Measurements from ENCODE around the gene SFT2D1. TPM values are rescaled to one million over a fixed set of nuclear protein-coding genes. Genes with fewer than 3 reads are reported as not detected.

The SFT2D1 gene
- total and polyA plus RNA-seq, 9 of the 15 experiments (the other 6 are each of a cell fraction or from before 2014, with no cell fraction given): 54.4 to 140 (median 74.6) TPM

- no TSS peak for BruUV-seq (replicated peaks)
- H3K4me2 ChIP-seq (ENCODE audit: insufficient read depth, low read length): peak overlapping the region; percentile 98
- H3K27ac ChIP-seq (ENCODE audit: extremely low read depth, low read depth, low read length): peak overlapping the region; percentile 96
- FAIRE-seq (peak; percentile 56), DNase-seq (ENCODE audit: extremely low read depth in 1 of 4, low spot score in 3 of 4) (no peak), ATAC-seq (no peak)
- peak overlapping the region; percentile 96 to 98; a peak in 3 of 4 replicates for H3K9ac ChIP-seq (ENCODE audit: insufficient read depth in 1 of 2, low read depth in 2 of 2, low read length in 2 of 2)
- H2AFZ ChIP-seq (ENCODE audit: low read depth, low read length): peak overlapping the region; percentile 100
- H3K9me3 ChIP-seq (replicated peaks; ENCODE audit: control insufficient read depth, insufficient read depth, low read depth, low read length): no peaks in the 10 kb centered on the region
- intact Hi-C loops (cut with micrococcal nuclease) (loop anchor here (2.0 kb wide), 1 partner anchor 40 kb away; the partner anchor contains the start of gene MPC1), in situ Hi-C loops (cut with MboI) (no loop called here)
- H3K9me1 ChIP-seq (ENCODE audit: control insufficient read depth, insufficient read depth, low read length): peaks cover 17% of the 10 kb centered on the region
- peaks cover 26% of the 10 kb centered on the region for H3K36me3 ChIP-seq (ENCODE audit: control insufficient read depth, insufficient read depth, low read length)
- ChIA-PET CTCF (ENCODE audit: low intra/inter-chr PET ratio) (no interaction called here), POLR2A (interaction anchor here (0.5 to 1.8 kb wide), 4 partner anchors 12 to 520 kb away, joined by 3 to 9 read pairs (median 4); no protein-coding TSS in a partner anchor)
- peak overlapping the region; percentile 98 for H3K4me3 ChIP-seq
- H3K27me3 ChIP-seq (ENCODE audit: control insufficient read depth in 2 of 2, insufficient read depth in 2 of 2, low read length in 2 of 2): no peaks in the 10 kb centered on the region
- peaks cover 53% of the 10 kb centered on the region for H3K79me2 ChIP-seq (ENCODE audit: control insufficient read depth, insufficient read depth, low read length)
- H3K4me1 ChIP-seq (replicated peaks in 1 of 2; ENCODE audit: control insufficient read depth in 2 of 2, insufficient read depth in 2 of 2, low read length in 2 of 2): peaks cover 10 to 18% of the 10 kb centered on the region in 2 experiments; a peak in 4 of 5 replicates
- H4K20me1 ChIP-seq (replicated peaks; ENCODE audit: control insufficient read depth, insufficient read depth, low read length): peaks cover 14% of the 10 kb centered on the region; the same call in 1 of the 2 replicates
- WGBS (ENCODE audit: insufficient coverage, low coverage, missing lambda C conversion rate): 7% methylated on average over 3 of the region's 3 CpGs
- no peak for TF ChIP-seq TCF15 (CRISPR knock-in tag; IDR thresholded peaks at IDR 0.05)
- TF ChIP-seq ZNF655 (CRISPR knock-in tag; IDR thresholded peaks at IDR 0.05): no peak
- 0 out of 2 replicates have a peak, but pooled peaks have one; percentile 24 for TF ChIP-seq KLF6 (CRISPR knock-in tag; IDR thresholded peaks at IDR 0.05; ENCODE audit: borderline replicate concordance)
- no peak for TF ChIP-seq MCM3 (IDR thresholded peaks at IDR 0.05)
- TF ChIP-seq ZNF384 (IDR thresholded peaks at IDR 0.05; ENCODE audit: low read depth, low read length): no peak
- TF ChIP-seq ZBED1 (IDR thresholded peaks at IDR 0.05): no peak
- no peak for TF ChIP-seq IRF1 (CRISPR knock-in tag; IDR thresholded peaks at IDR 0.05; ENCODE audit: borderline replicate concordance)
- no peak for TF ChIP-seq ZNF592 (IDR thresholded peaks at IDR 0.05)
- TF ChIP-seq SPI1 (IDR thresholded peaks at IDR 0.05; ENCODE audit: borderline replicate concordance, low read depth, low read length): peak; percentile 98
- 0 out of 4 replicates have a peak, but pooled peaks of 1 of the 2 experiments have one; percentile 26 for TF ChIP-seq FOXA3 (CRISPR knock-in tag; conservative IDR thresholded peaks at IDR 0.05 in 1 of 2, IDR thresholded peaks at IDR 0.05 in 1 of 2)
These were observed 774 bp upstream of the SFT2D1 start for GRCh38 chr6:166343150-166343487.
